Mesendoderm (in vitro differentiated cells): ENCODE results near the gene TMEM134.
"Not testable (repeated sequence)": the region's sequence is repeated elsewhere in the genome, so short reads cannot be mapped to it uniquely, and the experiment has no call there.

ENCODE experiments used
- DNase-seq: peaks from one replicate; pipeline ENCODE4 v3.0.0; 2013
- H2AK5ac ChIP-seq: 2 replicates; pipeline ENCODE4 v1.6.1; 2013; ENCODE audit warnings: low read length, inconsistent platforms
- H2BK120ac ChIP-seq: 2 replicates; pipeline ENCODE4 v1.6.1; 2013; ENCODE audit warnings: low read depth, mild to moderate bottlenecking, low read length, moderate library complexity, mixed read lengths
- H2BK15ac ChIP-seq: replicated peaks from 2 replicates; pipeline ENCODE4 v1.6.1; 2013; ENCODE audit warnings: low read depth, mild to moderate bottlenecking, moderate library complexity
- H2BK5ac ChIP-seq: 2 replicates; pipeline ENCODE4 v1.6.1; 2013; ENCODE audit warnings: low read length, inconsistent platforms
- H3K18ac ChIP-seq: 2 replicates; pipeline ENCODE4 v1.6.1; 2013; ENCODE audit warnings: mild to moderate bottlenecking, low read length, mixed read lengths
- H3K23ac ChIP-seq: one replicate; pipeline ENCODE4 v1.6.1; 2013; ENCODE audit warnings: low read length
- H3K27ac ChIP-seq: 2 replicates; pipeline ENCODE4 v1.5.1; 2013; ENCODE audit warnings: low read depth, mild to moderate bottlenecking, inconsistent platforms, low read length, moderate library complexity
- H3K27me3 ChIP-seq: 2 replicates; pipeline ENCODE4 v1.6.1; 2013; ENCODE audit warnings: low read length, control low read depth, mild to moderate bottlenecking, inconsistent platforms; ENCODE audit not compliant: insufficient read depth, poor library complexity
- H3K36me3 ChIP-seq: 2 replicates; pipeline ENCODE4 v1.6.1; 2013; ENCODE audit warnings: low read length, inconsistent platforms; ENCODE audit not compliant: control insufficient read depth, insufficient read depth
- H3K4ac ChIP-seq: one replicate; pipeline ENCODE4 v1.6.1; 2013; ENCODE audit warnings: low read depth, mild to moderate bottlenecking, low read length, moderate library complexity
- H3K4me1 ChIP-seq: 2 replicates; pipeline ENCODE4 v1.6.1; 2013; ENCODE audit warnings: low read depth, low read length, inconsistent platforms; ENCODE audit not compliant: control insufficient read depth
- H3K4me2 ChIP-seq: 2 replicates; pipeline ENCODE4 v1.6.1; 2013; ENCODE audit warnings: low read length
- H3K4me3 ChIP-seq: 2 replicates; pipeline ENCODE4 v1.5.1; 2013; ENCODE audit warnings: mild to moderate bottlenecking, low read length
- H3K56ac ChIP-seq: one replicate; pipeline ENCODE4 v1.6.1; 2013; ENCODE audit warnings: low read length
- H3K79me1 ChIP-seq: 2 replicates; pipeline ENCODE4 v1.6.1; 2013; ENCODE audit warnings: low read length, inconsistent platforms
- H3K79me2 ChIP-seq: 2 replicates; pipeline ENCODE4 v1.6.1; 2013; ENCODE audit warnings: mild to moderate bottlenecking, low read length; ENCODE audit not compliant: control insufficient read depth, insufficient read depth
- H3K9ac ChIP-seq: 2 replicates; pipeline ENCODE4 v1.6.1; 2013; ENCODE audit warnings: low read length, inconsistent platforms
- H4K5ac ChIP-seq: one replicate; pipeline ENCODE4 v1.6.1; 2013; ENCODE audit warnings: low read length
- H4K8ac ChIP-seq: one replicate; pipeline ENCODE4 v1.6.1; 2013; ENCODE audit warnings: low read depth, mild to moderate bottlenecking, control low read depth, low read length, moderate library complexity
- WGBS: extraction: QIAGEN DNeasy Blood & Tissue Kit; methylation state at CpG from one replicate; pipeline ENCODE4 v1.1.7; 2013; ENCODE audit warnings: low lambda C conversion rate, missing lambda C conversion rate; ENCODE audit not compliant: insufficient coverage; ENCODE audit errors: extremely low coverage; 5-methylcytosine and 5-hydroxymethylcytosine counted together

Gene TMEM134

DNA sequence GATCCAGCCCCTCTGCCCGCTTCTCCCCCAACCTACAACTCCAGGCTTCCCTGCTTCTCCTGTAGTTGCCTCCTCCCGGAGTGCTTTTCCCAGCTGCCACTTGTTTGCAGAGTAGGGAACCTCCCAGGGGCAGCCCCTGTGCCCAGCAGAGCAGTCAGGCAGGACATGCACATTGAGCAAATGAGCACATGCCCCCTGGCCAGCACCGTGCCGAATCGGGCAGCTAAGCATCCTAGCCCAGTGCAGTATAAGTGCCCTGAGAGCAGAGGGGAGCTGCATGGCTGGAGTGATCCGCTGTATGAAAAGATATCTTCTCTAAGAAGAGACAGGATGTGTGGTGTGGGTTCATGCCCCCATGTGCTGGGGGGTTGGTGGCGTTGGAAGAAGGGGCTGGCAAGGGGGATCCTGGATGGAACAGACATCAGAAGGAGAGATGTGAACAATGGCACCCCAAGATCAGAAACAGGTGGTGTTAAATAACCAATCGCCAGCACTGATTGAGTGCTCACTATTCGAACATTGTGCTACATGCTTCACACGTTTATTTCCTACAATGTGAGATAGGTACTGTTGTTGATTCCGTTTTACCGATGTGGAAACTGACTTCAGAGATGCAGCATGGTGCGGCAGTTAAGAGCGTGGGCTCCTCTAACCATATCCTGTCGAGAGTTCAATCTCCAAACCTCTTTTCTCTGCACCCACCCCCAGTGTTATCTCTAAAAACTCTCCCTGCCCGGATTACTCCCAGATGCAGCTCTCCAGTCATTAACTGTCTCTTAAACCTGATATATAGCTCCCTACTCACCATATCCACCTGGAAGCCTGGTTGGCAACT is 15.0 kb upstream of the TMEM134 start:
- H3K4me3 ChIP-seq, result no peak overlapping the region
- H3K27ac ChIP-seq, result no peak overlapping the region
- no peak for DNase-seq

GRCh38 chr11:67482827-67483798 is 14.1 kb upstream of the TMEM134 start, which contains the start of gene AIP:
Gene AIP, plus strand, starts transcription at chr11:67483026. Its CDS starts 133 bp downstream, at chr11:67483159.
- Histone ChIP-seq H3K23ac (no peak within 1 kb of the TSS), H3K4me1 (no peaks in the 10 kb centered on the region), H2BK15ac (no peak within 1 kb of the TSS), H3K79me2 (no peaks in the 10 kb centered on the region), H3K27ac (no peak within 1 kb of the TSS), H3K79me1 (peaks cover 1% of the 10 kb centered on the region), H3K4me3 (peak within 1 kb of the TSS; percentile 56), H4K5ac (no peak within 1 kb of the TSS), H4K8ac (no peak within 1 kb of the TSS), H3K18ac (no peak within 1 kb of the TSS), H3K36me3 (no peaks in the 10 kb centered on the region), H3K27me3 (no peaks in the 10 kb centered on the region), H2BK5ac (no peak within 1 kb of the TSS), H2AK5ac (no peak within 1 kb of the TSS), H3K4me2 (peak within 1 kb of the TSS; percentile 62), H2BK120ac (no peak within 1 kb of the TSS), H3K4ac (no peak within 1 kb of the TSS), H3K56ac (peak within 1 kb of the TSS; percentile 90), H3K9ac (peak within 1 kb of the TSS; percentile 76)
- peak; percentile 99 for DNase-seq
- no CpG with 5 or more reads among the region's 60 CpGs for WGBS

More for the DNA sequence above, 15.0 kb upstream of the TMEM134 start:
- H3K27me3 ChIP-seq, result no peaks in the 10 kb centered on the region
- no peaks in the 10 kb centered on the region for H3K36me3 ChIP-seq
- WGBS, result no CpG with 5 or more reads among the region's 16 CpGs
- no peak overlapping the region for H3K4ac ChIP-seq
- no peak overlapping the region for H3K23ac ChIP-seq
- H2BK5ac ChIP-seq, result no peak overlapping the region
- no peak overlapping the region for H3K56ac ChIP-seq
- no peak overlapping the region for H3K9ac ChIP-seq
- no peak overlapping the region for H4K5ac ChIP-seq
- H3K18ac ChIP-seq, result no peak overlapping the region
- no peak overlapping the region for H2BK15ac ChIP-seq
- no peaks in the 10 kb centered on the region for H3K79me2 ChIP-seq
- H3K79me1 ChIP-seq, result peaks cover 1% of the 10 kb centered on the region
- H3K4me2 ChIP-seq, result no peak overlapping the region
- no peak overlapping the region for H2AK5ac ChIP-seq
- no peaks in the 10 kb centered on the region for H3K4me1 ChIP-seq
- no peak overlapping the region for H4K8ac ChIP-seq
- no peak overlapping the region for H2BK120ac ChIP-seq

DNA sequence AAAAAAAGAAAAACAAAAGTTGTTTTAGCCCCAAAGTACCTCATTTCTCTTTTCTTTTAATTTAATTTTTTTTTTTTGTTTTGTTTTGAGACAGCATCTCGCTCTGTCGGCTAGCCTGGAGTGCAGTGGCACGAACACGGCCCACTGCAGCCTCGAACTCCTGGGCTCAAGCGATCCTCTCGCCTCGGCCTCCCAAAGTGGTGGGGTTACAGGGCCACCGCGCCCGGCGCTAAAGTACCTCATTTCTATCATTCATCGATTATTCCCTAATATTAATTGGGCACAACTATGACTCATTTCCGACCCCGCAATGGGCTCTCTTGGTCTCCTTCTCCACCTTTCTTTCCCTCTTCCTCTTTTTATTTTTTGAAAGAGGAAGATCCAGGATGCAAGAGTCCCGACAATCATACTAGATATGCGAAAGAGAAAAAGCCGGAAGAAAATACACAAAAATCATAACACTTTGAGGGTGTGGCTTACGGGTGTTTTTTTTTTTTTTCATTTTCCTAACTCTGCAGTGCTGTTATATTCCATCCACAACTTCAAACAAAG is 13.3 kb upstream of the TMEM134 start:
- Histone ChIP-seq H3K56ac (peak overlapping the region; percentile 76), H3K18ac (no peak overlapping the region), H4K5ac (no peak overlapping the region), H3K4me2 (peak overlapping the region; percentile 62), H3K36me3 (no peaks in the 10 kb centered on the region), H2BK5ac (no peak overlapping the region), H3K4ac (no peak overlapping the region), H3K79me1 (peaks cover 1% of the 10 kb centered on the region), H3K79me2 (no peaks in the 10 kb centered on the region), H3K4me1 (no peaks in the 10 kb centered on the region), H3K27me3 (no peaks in the 10 kb centered on the region), H4K8ac (no peak overlapping the region), H3K4me3 (no peak overlapping the region), H3K27ac (no peak overlapping the region), H3K23ac (no peak overlapping the region), H2AK5ac (no peak overlapping the region), H3K9ac (peak overlapping the region; percentile 59), H2BK15ac (no peak overlapping the region), H2BK120ac (no peak overlapping the region)
- DNase-seq, result no peak
- WGBS, result no CpG with 5 or more reads among the region's 19 CpGs

- not testable (repeated sequence) for H2BK5ac ChIP-seq, H3K79me1 ChIP-seq, H3K79me2 ChIP-seq, H3K4ac ChIP-seq, H3K4me3 ChIP-seq, H3K23ac ChIP-seq, H3K18ac ChIP-seq, H3K27me3 ChIP-seq, H2BK120ac ChIP-seq, H3K27ac ChIP-seq, H4K5ac ChIP-seq, H4K8ac ChIP-seq, H3K36me3 ChIP-seq, DNase-seq, H3K4me2 ChIP-seq, H3K9ac ChIP-seq, H3K56ac ChIP-seq, H3K4me1 ChIP-seq, H2AK5ac ChIP-seq, H2BK15ac ChIP-seq
- no CpG with 5 or more reads among the region's 16 CpGs for WGBS
These were observed 8.4 kb upstream of the TMEM134 start for GRCh38 chr11:67477344-67478050.

GRCh38 chr11:67476692-67477091 is 7.6 kb upstream of the TMEM134 start:
- not testable (repeated sequence) for H3K27ac ChIP-seq, H3K4ac ChIP-seq, H3K23ac ChIP-seq, H3K27me3 ChIP-seq, H2BK5ac ChIP-seq, H3K79me2 ChIP-seq, DNase-seq, H3K56ac ChIP-seq, H3K4me2 ChIP-seq, H3K36me3 ChIP-seq, H3K18ac ChIP-seq, H3K4me3 ChIP-seq, H3K9ac ChIP-seq, H3K79me1 ChIP-seq, H2AK5ac ChIP-seq, H2BK120ac ChIP-seq, H4K5ac ChIP-seq, H2BK15ac ChIP-seq, H4K8ac ChIP-seq, H3K4me1 ChIP-seq
- no CpG with 5 or more reads among the region's 10 CpGs for WGBS
